Liver (tissue), 9 donors: ENCODE results near the gene CHDH. TPM values are rescaled to one million over a fixed set of nuclear protein-coding genes. Genes with fewer than 3 reads are reported as not detected.

Experiments
- DNase-seq: peaks from one replicate; pipeline ENCODE4 v3.0.0-alpha.2; 2017; ENCODE audit warnings: low spot score
- H3K27ac ChIP-seq, 2 donors: one replicate each; pipeline ENCODE4 v1.7.0; 2013; ENCODE audit warnings: inconsistent platforms in 2 of 2, low read length in 2 of 2, control low read depth in 1 of 2, low read depth in 1 of 2, mild to moderate bottlenecking in 1 of 2
- H3K27me3 ChIP-seq, 4 donors: one replicate each; pipeline versions ENCODE4 v1.6.1 to v1.7.0; 2013; ENCODE audit warnings: low read length in 3 of 4, inconsistent platforms in 1 of 4, mild to moderate bottlenecking in 1 of 4, moderate library complexity in 1 of 4; ENCODE audit not compliant: control insufficient read depth in 4 of 4, insufficient read depth in 4 of 4
- H3K36me3 ChIP-seq, 4 donors: one replicate each; pipeline versions ENCODE4 v1.6.1 to v1.7.0; 2013; ENCODE audit warnings: low read length in 3 of 4, mild to moderate bottlenecking in 3 of 4, low read depth in 1 of 4, moderate library complexity in 1 of 4; ENCODE audit not compliant: control insufficient read depth in 4 of 4, insufficient read depth in 3 of 4
- H3K4me1 ChIP-seq, 4 donors: one replicate each; pipeline versions ENCODE4 v1.6.1 to v1.7.0; 2013; ENCODE audit warnings: low read length in 3 of 4, mild to moderate bottlenecking in 3 of 4, moderate library complexity in 1 of 4; ENCODE audit not compliant: control insufficient read depth in 4 of 4, insufficient read depth in 4 of 4
- H3K4me3 ChIP-seq, 3 donors: one replicate each; pipeline versions ENCODE4 v1.6.1 to v1.7.0; 2013; ENCODE audit warnings: low read length in 3 of 3, control low read depth in 1 of 3, low read depth in 1 of 3, mild to moderate bottlenecking in 1 of 3
- H3K9ac ChIP-seq, 2 donors: one replicate each; pipeline ENCODE4 v1.7.0; 2013; ENCODE audit warnings: low read length in 2 of 2, mild to moderate bottlenecking in 2 of 2, moderate library complexity in 2 of 2, control low read depth in 1 of 2, low read depth in 1 of 2
- H3K9me3 ChIP-seq, 4 donors: one replicate each; pipeline versions ENCODE4 v1.6.1 to v1.7.0; 2013; ENCODE audit warnings: low read length in 3 of 4; ENCODE audit not compliant: control insufficient read depth in 4 of 4
- ATF3 ChIP-seq: IDR thresholded peaks from 2 replicates; pipeline ENCODE4 v1.6.1; 2016; ENCODE audit warnings: antibody characterized with exemption
- CTCF ChIP-seq: fragments of 150-350 bp; IDR thresholded peaks from 2 replicates; pipeline ENCODE4 v1.5.1; 2017; ENCODE audit warnings: improper control_type of control experiment, low read depth, low read length; ENCODE audit not compliant: missing input control
- EGR1 ChIP-seq, 2 donors: IDR thresholded peaks; 2 replicates each; pipeline ENCODE4 v1.6.1; 2016 to 2018; ENCODE audit warnings: antibody characterized with exemption in 2 of 2, low read depth in 2 of 2
- FOXA2 ChIP-seq: IDR thresholded peaks from 2 replicates; pipeline ENCODE4 v1.6.1; 2016; ENCODE audit warnings: antibody characterized with exemption
- GABPA ChIP-seq, 2 donors: IDR thresholded peaks in 1 of 2; conservative IDR thresholded peaks in 1 of 2; 2 replicates each; pipeline ENCODE4 v1.6.1; 2016; ENCODE audit warnings: antibody characterized with exemption in 2 of 2, mild to moderate bottlenecking in 1 of 2, moderate library complexity in 1 of 2
- HNF4A ChIP-seq, 2 donors: conservative IDR thresholded peaks; 2 replicates each; pipeline ENCODE4 v1.6.1; 2016; ENCODE audit warnings: antibody characterized with exemption in 2 of 2, mild to moderate bottlenecking in 2 of 2
- HNF4G ChIP-seq: IDR thresholded peaks from 2 replicates; pipeline ENCODE4 v1.6.1; 2016; ENCODE audit warnings: antibody characterized with exemption
- NR2F2 ChIP-seq: IDR thresholded peaks from 2 replicates; pipeline ENCODE4 v1.6.1; 2016; ENCODE audit warnings: antibody characterized with exemption
- RAD21 ChIP-seq, 2 donors: IDR thresholded peaks; 2 replicates each; pipeline ENCODE4 v1.6.1; 2016; ENCODE audit warnings: antibody characterized with exemption in 2 of 2, mild to moderate bottlenecking in 2 of 2
- SP1 ChIP-seq: IDR thresholded peaks from 2 replicates; pipeline ENCODE4 v1.6.1; 2018; ENCODE audit warnings: antibody characterized with exemption, mild to moderate bottlenecking
- TAF1 ChIP-seq: conservative IDR thresholded peaks from 2 replicates; pipeline ENCODE4 v1.6.1; 2016; ENCODE audit warnings: antibody characterized with exemption, mild to moderate bottlenecking
- YY1 ChIP-seq: IDR thresholded peaks from 2 replicates; pipeline ENCODE4 v1.6.1; 2016; ENCODE audit warnings: antibody characterized with exemption, mild to moderate bottlenecking
- ZBTB33 ChIP-seq: IDR thresholded peaks from 2 replicates; pipeline ENCODE4 v1.6.1; 2016; ENCODE audit warnings: antibody characterized with exemption
- WGBS: extraction: QIAGEN DNeasy Blood & Tissue Kit; methylation state at CpG from one replicate; pipeline ENCODE4 v1.1.7; 2013; 5-methylcytosine and 5-hydroxymethylcytosine counted together
- polyA plus RNA-seq, 2 donors: library from polyadenylated mRNA; stranded (reverse) in 1 of 2; unstranded in 1 of 2; fragments of 200-250 nt in 1 of 2; fragments of >200 nt in 1 of 2; fragmentation: Nextera tagmentation in 1 of 2; extraction: Ambion mirVana in 1 of 2; gene quantifications; one replicate each; pipeline versions ENCODE4 v1.2.1 to v1.2.3, GENCODE V29; 2013 to 2015
- total RNA-seq, 2 donors: library from RNA; depleted of rRNA; stranded (reverse); fragments of >200 nt; gene quantifications; one replicate each; pipeline ENCODE4 v1.2.3, GENCODE V29; 2014
- TF ChIP-seq, protein P1 (sequence below): IDR thresholded peaks from 2 replicates; pipeline ENCODE4 v1.6.1; 2016; ENCODE audit warnings: antibody characterized with exemption
- TF ChIP-seq, protein P2 (sequence below): IDR thresholded peaks from 2 replicates; pipeline ENCODE4 v1.6.1; 2016; ENCODE audit warnings: antibody characterized with exemption, mild to moderate bottlenecking
- donor health status: healthy.
- donor health status: healthy.
- donor health status: healthy.
- donor health status: healthy.
- donor health status: healthy.

Gene CHDH
- total and polyA plus RNA-seq, 4 donors, result 9.1 to 34.0 (median 21.2) TPM

GRCh38 chr3:53850895-53851294 lies 4.7 kb upstream of the CHDH start:
- Histone ChIP-seq H3K27ac (no peak overlapping the region), H3K27me3 (no peaks in the 10 kb centered on the region), H3K9me3 (no peaks in the 10 kb centered on the region), H3K4me3 (no peak overlapping the region), H3K4me1 (peaks cover 1 to 9% (median 4%) of the 10 kb centered on the region in 4 donors), H3K9ac (no peak overlapping the region), H3K36me3 (peaks cover 0 to 4% (median 2%) of the 10 kb centered on the region in 4 donors)
- TF ChIP-seq ZBTB33 (no peak), YY1 (no peak), FOXA2 (no peak), HNF4A (conservative IDR thresholded peaks at IDR 0.05) (no peak)
- TF ChIP-seq, protein P1, sequence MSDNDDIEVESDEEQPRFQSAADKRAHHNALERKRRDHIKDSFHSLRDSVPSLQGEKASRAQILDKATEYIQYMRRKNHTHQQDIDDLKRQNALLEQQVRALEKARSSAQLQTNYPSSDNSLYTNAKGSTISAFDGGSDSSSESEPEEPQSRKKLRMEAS, result no peak
- no peak for DNase-seq
- WGBS, result 70% methylated on average over 5 of the region's 5 CpGs

GRCh38 chr3:53849916-53850315 lies 3.7 kb upstream of the CHDH start:
- Histone ChIP-seq H3K9ac (no peak overlapping the region), H3K4me3 (no peak overlapping the region), H3K27me3 (no peaks in the 10 kb centered on the region), H3K9me3 (no peaks in the 10 kb centered on the region), H3K36me3 (peaks cover 0 to 4% (median 0%) of the 10 kb centered on the region in 4 donors), H3K4me1 (peaks cover 1 to 14% (median 4%) of the 10 kb centered on the region in 4 donors), H3K27ac (no peak overlapping the region)
- DNase-seq, result no peak
- TF ChIP-seq HNF4A (conservative IDR thresholded peaks at IDR 0.05) (no peak), RAD21 (IDR thresholded peaks at IDR 0.05) (no peak), CTCF (no peak), EGR1 (IDR thresholded peaks at IDR 0.05; ENCODE audit: low read depth in 2 of 2) (no peak), SP1 (no peak), GABPA (IDR thresholded peaks at IDR 0.05 in 1 of 2, conservative IDR thresholded peaks at IDR 0.05 in 1 of 2) (no peak), TAF1 (no peak), NR2F2 (no peak), ATF3 (no peak), HNF4G (no peak)
- TF ChIP-seq, protein P1, result no peak
- TF ChIP-seq, protein P2, sequence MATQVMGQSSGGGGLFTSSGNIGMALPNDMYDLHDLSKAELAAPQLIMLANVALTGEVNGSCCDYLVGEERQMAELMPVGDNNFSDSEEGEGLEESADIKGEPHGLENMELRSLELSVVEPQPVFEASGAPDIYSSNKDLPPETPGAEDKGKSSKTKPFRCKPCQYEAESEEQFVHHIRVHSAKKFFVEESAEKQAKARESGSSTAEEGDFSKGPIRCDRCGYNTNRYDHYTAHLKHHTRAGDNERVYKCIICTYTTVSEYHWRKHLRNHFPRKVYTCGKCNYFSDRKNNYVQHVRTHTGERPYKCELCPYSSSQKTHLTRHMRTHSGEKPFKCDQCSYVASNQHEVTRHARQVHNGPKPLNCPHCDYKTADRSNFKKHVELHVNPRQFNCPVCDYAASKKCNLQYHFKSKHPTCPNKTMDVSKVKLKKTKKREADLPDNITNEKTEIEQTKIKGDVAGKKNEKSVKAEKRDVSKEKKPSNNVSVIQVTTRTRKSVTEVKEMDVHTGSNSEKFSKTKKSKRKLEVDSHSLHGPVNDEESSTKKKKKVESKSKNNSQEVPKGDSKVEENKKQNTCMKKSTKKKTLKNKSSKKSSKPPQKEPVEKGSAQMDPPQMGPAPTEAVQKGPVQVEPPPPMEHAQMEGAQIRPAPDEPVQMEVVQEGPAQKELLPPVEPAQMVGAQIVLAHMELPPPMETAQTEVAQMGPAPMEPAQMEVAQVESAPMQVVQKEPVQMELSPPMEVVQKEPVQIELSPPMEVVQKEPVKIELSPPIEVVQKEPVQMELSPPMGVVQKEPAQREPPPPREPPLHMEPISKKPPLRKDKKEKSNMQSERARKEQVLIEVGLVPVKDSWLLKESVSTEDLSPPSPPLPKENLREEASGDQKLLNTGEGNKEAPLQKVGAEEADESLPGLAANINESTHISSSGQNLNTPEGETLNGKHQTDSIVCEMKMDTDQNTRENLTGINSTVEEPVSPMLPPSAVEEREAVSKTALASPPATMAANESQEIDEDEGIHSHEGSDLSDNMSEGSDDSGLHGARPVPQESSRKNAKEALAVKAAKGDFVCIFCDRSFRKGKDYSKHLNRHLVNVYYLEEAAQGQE, result no peak
- WGBS, result 94% methylated on average over 7 of the region's 7 CpGs
